OCI-LY1 (cell line): ENCODE data around the gene CCDC141.
"Not testable (repeated sequence)": the region's sequence is repeated elsewhere in the genome, so short reads cannot be mapped to it uniquely, and the experiment has no call there.

Source experiments
- H2AFZ ChIP-seq: fragments of 200-600 bp; sonication (generic), shearing (Covaris generic); 2 replicates; pipeline ENCODE4 v1.6.0; 2014; ENCODE audit warnings: antibody characterized with exemption, mild to moderate bottlenecking, low read length
- H3F3A ChIP-seq: fragments of 200-600 bp; sonication (generic), shearing (Covaris generic); 2 replicates; pipeline ENCODE4 v1.6.0; 2014; ENCODE audit warnings: mild to moderate bottlenecking, antibody characterized with exemption, low read length, moderate library complexity; ENCODE audit not compliant: insufficient read depth
- H3K27ac ChIP-seq: fragments of 200-600 bp; sonication (generic); 2 replicates; pipeline ENCODE4 v1.5.1; 2014; ENCODE audit warnings: low read length, mixed run types, mild to moderate bottlenecking, low read depth; ENCODE audit not compliant: poor library complexity, severe bottlenecking
- H3K27me3 ChIP-seq: fragments of 200-600 bp; sonication (generic); 2 replicates; pipeline ENCODE4 v1.6.0; 2014; ENCODE audit warnings: antibody characterized with exemption, mild to moderate bottlenecking, low read length, moderate library complexity; ENCODE audit not compliant: insufficient read depth
- H3K36me3 ChIP-seq: fragments of 200-600 bp; sonication (generic); 2 replicates; pipeline ENCODE4 v1.6.1; 2014; ENCODE audit warnings: mild to moderate bottlenecking, antibody characterized with exemption, low read length, moderate library complexity, mixed read lengths; ENCODE audit not compliant: insufficient read depth
- H3K4me1 ChIP-seq: fragments of 200-600 bp; sonication (generic); 2 replicates; pipeline ENCODE4 v1.5.1; 2014; ENCODE audit warnings: mild to moderate bottlenecking, low read length, moderate library complexity; ENCODE audit not compliant: insufficient read depth, severe bottlenecking
- H3K4me2 ChIP-seq: fragments of 200-600 bp; sonication (generic), shearing (Covaris generic); 2 replicates; pipeline ENCODE4 v1.6.1; 2014; ENCODE audit warnings: low read length
- H3K4me3 ChIP-seq: fragments of 200-600 bp; sonication (generic); 2 replicates; pipeline ENCODE4 v1.5.1; 2014; ENCODE audit warnings: low read length, low read depth, mild to moderate bottlenecking, mixed read lengths; ENCODE audit not compliant: poor library complexity, severe bottlenecking
- H3K79me2 ChIP-seq: fragments of 200-600 bp; shearing (Covaris generic); 2 replicates; pipeline ENCODE4 v1.6.1; 2016; ENCODE audit warnings: mixed run types, low read length, mixed read lengths; ENCODE audit not compliant: insufficient read depth
- H3K9ac ChIP-seq: fragments of 200-600 bp; sonication (generic), shearing (Covaris generic); 2 replicates; pipeline ENCODE4 v1.6.1; 2014; ENCODE audit warnings: mild to moderate bottlenecking, low read length, mixed read lengths
- H3K9me2 ChIP-seq: fragments of 200-600 bp; sonication (generic), shearing (Covaris generic); 2 replicates; pipeline ENCODE4 v1.6.1; 2014; ENCODE audit warnings: low read depth, mild to moderate bottlenecking, low read length, mixed read lengths
- H3K9me3 ChIP-seq: fragments of 200-600 bp; shearing (Covaris generic); 2 replicates; pipeline ENCODE4 v1.6.1; 2014; ENCODE audit warnings: low read length, mixed read lengths
- H4K20me1 ChIP-seq: fragments of 200-600 bp; sonication (generic), shearing (Covaris generic); 2 replicates; pipeline ENCODE4 v1.6.0; 2016; ENCODE audit warnings: mild to moderate bottlenecking, low read length; ENCODE audit not compliant: insufficient read depth
- CTCF ChIP-seq: fragments of 200-600 bp; sonication (generic), shearing (Covaris generic); IDR thresholded peaks from 2 replicates; pipeline ENCODE4 v1.5.1; 2017; ENCODE audit warnings: mild to moderate bottlenecking, antibody characterized with exemption, low read length, moderate library complexity, mixed read lengths
- EZH2 ChIP-seq: fragments of 200-600 bp; sonication (generic), shearing (Covaris generic); IDR thresholded peaks from 2 replicates; pipeline ENCODE4 v1.8.0; 2017; ENCODE audit warnings: borderline replicate concordance, mixed run types, mild to moderate bottlenecking, antibody characterized with exemption, low read length, moderate library complexity, mixed read lengths

The CCDC141 gene

GRCh38 chr2:179096090-179096489, 46.2 kb upstream of the CCDC141 start:
- H3K4me3 ChIP-seq, result peak overlapping the region; percentile 11
- H4K20me1 ChIP-seq, result no peaks in the 10 kb centered on the region
- no peaks in the 10 kb centered on the region for H3K9me2 ChIP-seq
- H3K4me1 ChIP-seq, result peaks cover 67% of the 10 kb centered on the region
- no peak overlapping the region for H2AFZ ChIP-seq
- H3K27me3 ChIP-seq, result no peaks in the 10 kb centered on the region
- H3K9me3 ChIP-seq, result peaks cover 7% of the 10 kb centered on the region; the same call in 1 of the 2 replicates
- H3K27ac ChIP-seq, result peak overlapping the region; percentile 98
- peak overlapping the region; percentile 53 for H3K9ac ChIP-seq
- H3K79me2 ChIP-seq, result no peaks in the 10 kb centered on the region
- peaks cover 4% of the 10 kb centered on the region; the same call in 1 of the 2 replicates for H3K36me3 ChIP-seq
- TF ChIP-seq EZH2, result no peak
- TF ChIP-seq CTCF, result no peak
- H3F3A ChIP-seq, result no peaks in the 10 kb centered on the region
- peak overlapping the region; percentile 54 for H3K4me2 ChIP-seq

GRCh38 chr2:179092912-179093311, 43.0 kb upstream of the CCDC141 start:
- H3K36me3 ChIP-seq, H3K9me3 ChIP-seq, H3K4me3 ChIP-seq, H3K79me2 ChIP-seq, H3K4me2 ChIP-seq, H3K9ac ChIP-seq, H3K27me3 ChIP-seq, H3F3A ChIP-seq, H4K20me1 ChIP-seq, H2AFZ ChIP-seq, H3K9me2 ChIP-seq: not testable (repeated sequence)
- peak overlapping the region; percentile 23 for H3K27ac ChIP-seq
- H3K4me1 ChIP-seq, result peaks cover 47% of the 10 kb centered on the region

GRCh38 chr2:179082697-179083096, 32.8 kb upstream of the CCDC141 start:
- Histone ChIP-seq H3K27me3 (no peaks in the 10 kb centered on the region), H4K20me1 (no peaks in the 10 kb centered on the region), H3K79me2 (no peaks in the 10 kb centered on the region), H2AFZ (no peak overlapping the region), H3F3A (no peaks in the 10 kb centered on the region), H3K36me3 (no peaks in the 10 kb centered on the region; the same call in 1 of the 2 replicates), H3K27ac (no peak overlapping the region), H3K9ac (no peak overlapping the region), H3K9me2 (no peaks in the 10 kb centered on the region), H3K9me3 (no peaks in the 10 kb centered on the region), H3K4me2 (no peak overlapping the region), H3K4me1 (no peaks in the 10 kb centered on the region), H3K4me3 (no peak overlapping the region)
- TF ChIP-seq CTCF, result no peak
- no peak for TF ChIP-seq EZH2

GRCh38 chr2:179081954-179082353, 32.0 kb upstream of the CCDC141 start:
- Histone ChIP-seq H3K9ac (no peak overlapping the region), H2AFZ (no peak overlapping the region), H3K9me3 (no peaks in the 10 kb centered on the region), H3K79me2 (no peaks in the 10 kb centered on the region), H3K4me1 (no peaks in the 10 kb centered on the region), H3K27ac (no peak overlapping the region), H3K36me3 (no peaks in the 10 kb centered on the region; the same call in 1 of the 2 replicates), H3K27me3 (no peaks in the 10 kb centered on the region), H4K20me1 (no peaks in the 10 kb centered on the region), H3F3A (no peaks in the 10 kb centered on the region), H3K9me2 (no peaks in the 10 kb centered on the region), H3K4me3 (no peak overlapping the region), H3K4me2 (no peak overlapping the region)
- TF ChIP-seq EZH2 (no peak), CTCF (no peak)
